ENCODE results near the gene SH3PXD2A. TPM values are rescaled to one million over a fixed set of nuclear protein-coding genes. Genes with fewer than 3 reads are reported as not detected.

SH3PXD2A gene
- total and polyA plus RNA-seq, 2 of the 4 experiments (the other 2 are of a cell fraction) = 6.3 to 23.0 TPM

DNA sequence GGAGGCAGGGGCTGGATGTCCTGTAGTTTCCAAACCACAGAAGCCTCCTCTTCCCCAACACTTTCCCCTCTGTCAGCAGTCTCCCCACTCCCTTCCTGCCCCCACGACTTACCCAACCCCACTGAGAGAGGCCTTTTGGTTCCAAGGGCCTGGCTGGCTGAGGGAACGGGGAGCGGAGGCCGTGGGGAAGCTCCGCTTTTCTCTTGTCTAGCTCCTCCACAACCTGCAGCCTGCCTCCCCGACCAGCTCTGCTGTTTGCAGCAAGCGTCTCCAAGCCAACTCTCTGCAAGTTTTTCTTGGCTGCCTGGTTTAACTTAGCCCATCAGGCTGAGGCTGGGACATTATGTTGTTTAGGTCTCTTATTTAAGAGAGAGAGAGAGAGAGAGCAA, 235.0 kb downstream of the SH3PXD2A start:
- no peak overlapping the region for H2AK9ac ChIP-seq (replicated peaks; ENCODE audit: low read depth, low read length, poor library complexity)
- no peak overlapping the region for H3K4ac ChIP-seq (ENCODE audit: low read depth, low read length)
- peaks cover 11 to 37% of the 10 kb centered on the region in 2 experiments for H3K79me1 ChIP-seq (ENCODE audit: low read depth in 1 of 2, low read length in 2 of 2)
- no peak overlapping the region for H3K56ac ChIP-seq (ENCODE audit: extremely low read depth, insufficient read depth, low read length)
- H2BK120ac ChIP-seq (ENCODE audit: low read depth, low read length) = no peak overlapping the region
- H2BK15ac ChIP-seq (ENCODE audit: low read depth, low read length) = no peak overlapping the region
- H3K27ac ChIP-seq (ENCODE audit: insufficient read depth, low read length) = no peak overlapping the region
- BruUV-seq (replicated peaks) = no TSS peak
- no peak overlapping the region for H3K4me3 ChIP-seq (ENCODE audit: insufficient read depth, low read depth, low read length)
- ChIA-PET POLR2A (ENCODE audit: unreplicated experiment) (no interaction called here), CTCF (interaction anchor here (0.6 kb wide), 1 partner anchor 46 kb away, joined by 3 read pairs; no protein-coding TSS in a partner anchor)
- H4K8ac ChIP-seq (ENCODE audit: low read depth in 2 of 2, low read length in 2 of 2) = no peak overlapping the region
- TF ChIP-seq MAFK (IDR thresholded peaks at IDR 0.05; ENCODE audit: low read depth, low read length) = no peak
- no peak for TF ChIP-seq RCOR1 (IDR thresholded peaks at IDR 0.05; ENCODE audit: insufficient replicate concordance, low read length)
- no peak for TF ChIP-seq MAZ (IDR thresholded peaks at IDR 0.05; ENCODE audit: borderline replicate concordance, low read depth, low read length)
- no peak for TF ChIP-seq RAD21 (IDR thresholded peaks at IDR 0.05; ENCODE audit: low read length)
- TF ChIP-seq, protein P1, sequence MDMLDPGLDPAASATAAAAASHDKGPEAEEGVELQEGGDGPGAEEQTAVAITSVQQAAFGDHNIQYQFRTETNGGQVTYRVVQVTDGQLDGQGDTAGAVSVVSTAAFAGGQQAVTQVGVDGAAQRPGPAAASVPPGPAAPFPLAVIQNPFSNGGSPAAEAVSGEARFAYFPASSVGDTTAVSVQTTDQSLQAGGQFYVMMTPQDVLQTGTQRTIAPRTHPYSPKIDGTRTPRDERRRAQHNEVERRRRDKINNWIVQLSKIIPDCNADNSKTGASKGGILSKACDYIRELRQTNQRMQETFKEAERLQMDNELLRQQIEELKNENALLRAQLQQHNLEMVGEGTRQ (IDR thresholded peaks at IDR 0.05; ENCODE audit: low read depth, low read length) = no peak
- TF ChIP-seq CHD1 (IDR thresholded peaks at IDR 0.05; ENCODE audit: low read depth, low read length) = no peak
- TF ChIP-seq, protein P2, sequence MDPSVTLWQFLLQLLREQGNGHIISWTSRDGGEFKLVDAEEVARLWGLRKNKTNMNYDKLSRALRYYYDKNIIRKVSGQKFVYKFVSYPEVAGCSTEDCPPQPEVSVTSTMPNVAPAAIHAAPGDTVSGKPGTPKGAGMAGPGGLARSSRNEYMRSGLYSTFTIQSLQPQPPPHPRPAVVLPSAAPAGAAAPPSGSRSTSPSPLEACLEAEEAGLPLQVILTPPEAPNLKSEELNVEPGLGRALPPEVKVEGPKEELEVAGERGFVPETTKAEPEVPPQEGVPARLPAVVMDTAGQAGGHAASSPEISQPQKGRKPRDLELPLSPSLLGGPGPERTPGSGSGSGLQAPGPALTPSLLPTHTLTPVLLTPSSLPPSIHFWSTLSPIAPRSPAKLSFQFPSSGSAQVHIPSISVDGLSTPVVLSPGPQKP (IDR thresholded peaks at IDR 0.05; ENCODE audit: borderline replicate concordance, low read depth, low read length) = no peak
- no peak for TF ChIP-seq BHLHE40 (IDR thresholded peaks at IDR 0.05; ENCODE audit: low read depth, low read length)
- no peak for TF ChIP-seq SMC3 (IDR thresholded peaks at IDR 0.05; ENCODE audit: low read depth, low read length)
- TF ChIP-seq CEBPB (IDR thresholded peaks at IDR 0.05; ENCODE audit: low read depth, low read length) = no peak
- TF ChIP-seq POLR2A (IDR thresholded peaks at IDR 0.05; ENCODE audit: low read depth, low read length) = no peak
- TF ChIP-seq MXI1 (IDR thresholded peaks at IDR 0.05; ENCODE audit: borderline replicate concordance, low read depth, low read length) = no peak
- TF ChIP-seq RFX5 (IDR thresholded peaks at IDR 0.05; ENCODE audit: low read depth, low read length) = no peak
- TF ChIP-seq, protein P3, sequence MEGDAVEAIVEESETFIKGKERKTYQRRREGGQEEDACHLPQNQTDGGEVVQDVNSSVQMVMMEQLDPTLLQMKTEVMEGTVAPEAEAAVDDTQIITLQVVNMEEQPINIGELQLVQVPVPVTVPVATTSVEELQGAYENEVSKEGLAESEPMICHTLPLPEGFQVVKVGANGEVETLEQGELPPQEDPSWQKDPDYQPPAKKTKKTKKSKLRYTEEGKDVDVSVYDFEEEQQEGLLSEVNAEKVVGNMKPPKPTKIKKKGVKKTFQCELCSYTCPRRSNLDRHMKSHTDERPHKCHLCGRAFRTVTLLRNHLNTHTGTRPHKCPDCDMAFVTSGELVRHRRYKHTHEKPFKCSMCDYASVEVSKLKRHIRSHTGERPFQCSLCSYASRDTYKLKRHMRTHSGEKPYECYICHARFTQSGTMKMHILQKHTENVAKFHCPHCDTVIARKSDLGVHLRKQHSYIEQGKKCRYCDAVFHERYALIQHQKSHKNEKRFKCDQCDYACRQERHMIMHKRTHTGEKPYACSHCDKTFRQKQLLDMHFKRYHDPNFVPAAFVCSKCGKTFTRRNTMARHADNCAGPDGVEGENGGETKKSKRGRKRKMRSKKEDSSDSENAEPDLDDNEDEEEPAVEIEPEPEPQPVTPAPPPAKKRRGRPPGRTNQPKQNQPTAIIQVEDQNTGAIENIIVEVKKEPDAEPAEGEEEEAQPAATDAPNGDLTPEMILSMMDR (conservative IDR thresholded peaks at IDR 0.05; ENCODE audit: low read depth, low read length) = no peak
- TF ChIP-seq FOS (IDR thresholded peaks at IDR 0.05; ENCODE audit: low read depth, low read length) = no peak
- TF ChIP-seq NFE2L2 (IDR thresholded peaks at IDR 0.05; ENCODE audit: low read depth, low read length) = no peak
- H4K91ac ChIP-seq (ENCODE audit: insufficient read depth, low read depth, low read length) = no peak overlapping the region
- 72% methylated on average over 6 of the region's 7 CpGs; no CpG with 5 or more reads in 1 of the 2 experiments for WGBS, 2 experiments (ENCODE audit: extremely low coverage in 2 of 2, insufficient read length in 1 of 2)
- no peak for DNase-seq
- no peak overlapping the region for H4K5ac ChIP-seq (ENCODE audit: low read depth, low read length)
- dilution Hi-C loops (cut with HindIII; ENCODE audit: low sequenced_read_pairs, unreplicated experiment) (no loop called here), in situ Hi-C loops (cut with MboI; ENCODE audit: low sequenced_read_pairs) (no loop called here), intact Hi-C loops (cut with micrococcal nuclease) (no loop called here)
- no peak for ATAC-seq (ENCODE audit: low read depth)
- no peaks in the 10 kb centered on the region for H3K9me3 ChIP-seq (ENCODE audit: control insufficient read depth, insufficient read depth, low read length)
- no peaks in the 10 kb centered on the region for H4K20me1 ChIP-seq (ENCODE audit: insufficient read depth, low read length)
- H3K14ac ChIP-seq (replicated peaks; ENCODE audit: low read depth, low read length) = no peak overlapping the region
- H3K18ac ChIP-seq (ENCODE audit: low read depth, low read length) = no peak overlapping the region
- H3K27me3 ChIP-seq (ENCODE audit: control insufficient read depth, insufficient read depth, low read length) = no peaks in the 10 kb centered on the region
- peaks cover 14% of the 10 kb centered on the region for H3K9me1 ChIP-seq (ENCODE audit: insufficient read depth, low read length)
- H2AK5ac ChIP-seq (ENCODE audit: low read depth, low read length) = no peak overlapping the region
- no peak overlapping the region for H3K9ac ChIP-seq (ENCODE audit: low read depth, low read length)
- H3K4me2 ChIP-seq (ENCODE audit: low read depth, low read length) = no peak overlapping the region
- no peak overlapping the region for H2BK5ac ChIP-seq (ENCODE audit: low read depth, low read length, poor library complexity, severe bottlenecking)
- no peak overlapping the region for H2BK20ac ChIP-seq (ENCODE audit: low read depth, low read length)
- no peak overlapping the region for H3K23ac ChIP-seq (ENCODE audit: low read depth, low read length)
- peaks cover 80% of the 10 kb centered on the region for H3K36me3 ChIP-seq (ENCODE audit: control insufficient read depth, insufficient read depth, low read length)
- peaks cover 11% of the 10 kb centered on the region for H3K4me1 ChIP-seq (ENCODE audit: control insufficient read depth, insufficient read depth, low read length)
- H2AFZ ChIP-seq (replicated peaks; ENCODE audit: low read length, poor library complexity) = no peak overlapping the region
